CD4-positive, alpha-beta T cell treated with Interleukin-6 for 4 hours (primary cell): ENCODE measurements around the gene GREB1L.

Experiments used
- DNase-seq: peaks from one replicate; pipeline ENCODE4 v3.0.0-alpha.2; 2020; ENCODE audit warnings: mixed read lengths

GREB1L gene

GRCh38 chr18:21383031-21383430, 141.0 kb downstream of the GREB1L start:
- DNase-seq, result no peak

GRCh38 chr18:21386523-21387240, 144.7 kb downstream of the GREB1L start:
- DNase-seq, result no peak

- DNase-seq, result no peak
These were observed 145.9 kb downstream of the GREB1L start for GRCh38 chr18:21387886-21388285.

- DNase-seq, result no peak
These were observed 147.3 kb downstream of the GREB1L start for GRCh38 chr18:21389283-21389682.

GRCh38 chr18:21389903-21390302, 147.9 kb downstream of the GREB1L start:
- DNase-seq, result no peak

GRCh38 chr18:21391074-21391673, 149.1 kb downstream of the GREB1L start:
- no peak for DNase-seq

GRCh38 chr18:21393986-21394385, 152.0 kb downstream of the GREB1L start:
- no peak for DNase-seq

- no peak for DNase-seq
These were observed 156.1 kb downstream of the GREB1L start for GRCh38 chr18:21398121-21398520.

- DNase-seq, result no peak
These were observed 160.2 kb downstream of the GREB1L start for GRCh38 chr18:21402272-21402671.

- DNase-seq, result no peak
These were observed 162.4 kb downstream of the GREB1L start for GRCh38 chr18:21404426-21404825.

- no peak for DNase-seq
These were observed 164.1 kb downstream of the GREB1L start for GRCh38 chr18:21406116-21406515.

- DNase-seq, result no peak
These were observed 166.6 kb downstream of the GREB1L start for GRCh38 chr18:21408681-21409080.

- no peak for DNase-seq
These were observed 191.4 kb downstream of the GREB1L start for GRCh38 chr18:21433436-21433835.

GRCh38 chr18:21439431-21439846, 197.4 kb downstream of the GREB1L start:
- no peak for DNase-seq

- no peak for DNase-seq
These were observed 199.6 kb downstream of the GREB1L start for GRCh38 chr18:21441670-21442069.

- no peak for DNase-seq
These were observed 201.9 kb downstream of the GREB1L start for GRCh38 chr18:21443776-21444464.

GRCh38 chr18:21444465-21445212, 202.6 kb downstream of the GREB1L start:
- no peak for DNase-seq

GRCh38 chr18:21448299-21448698, 206.3 kb downstream of the GREB1L start:
- no peak for DNase-seq

GRCh38 chr18:21449367-21450290, 207.6 kb downstream of the GREB1L start:
- no peak for DNase-seq

GRCh38 chr18:21450503-21450902, 208.5 kb downstream of the GREB1L start:
- DNase-seq, result no peak

GRCh38 chr18:21450913-21451312, 208.9 kb downstream of the GREB1L start:
- no peak for DNase-seq

- DNase-seq, result no peak
These were observed 209.8 kb downstream of the GREB1L start for GRCh38 chr18:21451851-21452250.
